ENCODE measurements around the gene PLK3.

- TF ChIP-seq EZH2 (IDR thresholded peaks at IDR 0.05; ENCODE audit: borderline replicate concordance, low read depth, low read length, severe bottlenecking) (no peak), CTCF (IDR thresholded peaks at IDR 0.05; ENCODE audit: borderline replicate concordance, extremely low read depth, low read length, poor library complexity, severe bottlenecking) (no peak)
These were observed 5.3 kb downstream of the PLK3 start for GRCh38 chr1:44805311-44806024.
